Activated CD8-positive, alpha-beta memory T cell treated with anti-CD3 and anti-CD28 coated beads for 36 hours (primary cell): Measurements from ENCODE around the gene TBRG1. TPM values are rescaled to one million over a fixed set of nuclear protein-coding genes. Genes with fewer than 3 reads are reported as not detected.

Experiments used
- CTCF ChIA-PET: fragments of 350-600 bp; sonication (Branson Sonifier 250); formaldehyde crosslinking; loops from one replicate; lab custom pipeline; 2021; ENCODE audit warnings: antibody characterized with exemption; lab: Charles Lee
- POLR2A ChIA-PET: fragments of 350-600 bp; sonication (Branson Sonifier 250); formaldehyde crosslinking; loops from one replicate; lab custom pipeline; 2021; ENCODE audit warnings: antibody characterized with exemption; lab: Charles Lee
- total RNA-seq, 2 experiments: library from RNA; stranded (reverse); gene quantifications; one replicate each; pipeline ENCODE4 v1.2.3, GENCODE V29; 2021

TBRG1 gene
- total RNA-seq, 2 experiments from 2014 or later = 40.6 to 40.7 TPM

DNA sequence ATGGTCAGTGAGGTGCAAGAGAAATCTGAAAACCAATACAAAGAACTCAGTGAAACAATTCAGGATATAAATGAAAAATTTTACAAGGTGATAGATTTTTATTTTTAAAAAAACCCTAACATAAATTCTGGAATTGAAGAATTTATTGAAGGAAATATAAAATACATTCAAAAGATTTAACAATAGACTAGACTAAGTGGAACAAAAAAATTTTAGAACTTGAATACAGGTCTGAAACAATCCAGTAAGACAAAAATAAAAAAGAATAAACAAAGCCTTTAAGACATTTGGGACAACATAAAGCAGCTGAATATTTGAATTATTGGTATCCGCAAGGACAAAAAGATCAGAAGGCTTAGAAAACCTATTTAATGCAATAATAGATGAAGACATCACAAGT is 59.8 kb downstream of the TBRG1 start:
- POLR2A ChIA-PET = interaction anchor here (0.6 kb wide), 1 partner anchor 271 kb away, joined by 3 read pairs; no protein-coding TSS in a partner anchor
- CTCF ChIA-PET = interaction anchor here (0.6 kb wide), 1 partner anchor 442 kb away, joined by 3 read pairs; no protein-coding TSS in a partner anchor

Other genes starting within 250 kb of the TBRG1 start
- not detected for gene OR8B2, start 238.4 kb upstream of the TBRG1 start, total RNA-seq
- gene OR8B3, start 223.8 kb upstream of the TBRG1 start, total RNA-seq = not detected
- gene OR8B4, start 198.0 kb upstream of the TBRG1 start, total RNA-seq = not detected
- gene OR8B8, start 177.2 kb upstream of the TBRG1 start, total RNA-seq = not detected
- gene OR8B12, start 79.2 kb upstream of the TBRG1 start, total RNA-seq = not detected
- gene OR8A1, start 52.9 kb upstream of the TBRG1 start, total RNA-seq = not detected
- not detected for gene PANX3, start 11.4 kb upstream of the TBRG1 start, total RNA-seq
- gene SIAE, start 50.9 kb downstream of the TBRG1 start, total RNA-seq = 1 to 10 TPM; 4.8 to 5.4 TPM
- gene SPA17, start 51.0 kb downstream of the TBRG1 start, total RNA-seq = 1 to 10 TPM; 3.8 to 4.3 TPM
- 1 to 10 TPM; 6.4 to 6.7 TPM for gene NRGN, start 117.1 kb downstream of the TBRG1 start, total RNA-seq
- under 1 TPM in 1 of 2 experiments, not detected in 1; 0.25 TPM for gene VSIG2, start 129.4 kb downstream of the TBRG1 start, total RNA-seq
- gene ESAM, start 139.4 kb downstream of the TBRG1 start, total RNA-seq = under 1 TPM; 0.94 to 0.95 TPM
- 10 to 100 TPM in 1 of 2 experiments, 1 to 10 TPM in 1; 9.3 to 12.0 TPM for gene MSANTD2, start 177.5 kb downstream of the TBRG1 start, total RNA-seq
- gene ROBO3, start 242.6 kb downstream of the TBRG1 start, total RNA-seq = 10 to 100 TPM; 10.3 to 11.8 TPM